ENCODE measurements around the gene BAHD1.
"Not testable (repeated sequence)": the region's sequence is repeated elsewhere in the genome, so short reads cannot be mapped to it uniquely, and the experiment has no call there.

BAHD1 gene

DNA sequence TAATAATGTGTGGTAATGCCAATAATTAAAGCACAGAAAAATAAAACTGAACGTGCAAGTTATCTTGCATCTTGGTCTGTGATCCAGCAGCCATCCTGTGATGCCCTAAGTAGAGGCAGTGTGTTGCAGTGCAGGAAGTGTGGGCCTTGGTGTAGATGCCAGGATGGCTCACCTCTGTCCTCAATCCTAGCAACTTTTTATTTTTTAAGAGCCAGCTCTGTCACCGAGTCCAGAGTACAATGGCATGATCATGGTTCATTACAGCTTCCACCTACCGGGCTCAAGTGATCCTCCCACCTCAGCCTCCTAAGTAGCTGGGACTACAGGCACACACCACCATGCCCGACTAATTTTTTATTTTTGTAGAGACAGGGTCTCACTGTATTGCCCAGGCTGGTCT lies 7.6 kb downstream of the BAHD1 start:
- no peak for DNase-seq

- DNase-seq, result no peak
Observed at GRCh38 chr15:40449275-40449674, 8.5 kb downstream of the BAHD1 start.

GRCh38 chr15:40450047-40450446 lies 9.3 kb downstream of the BAHD1 start:
- no peak for DNase-seq

DNA sequence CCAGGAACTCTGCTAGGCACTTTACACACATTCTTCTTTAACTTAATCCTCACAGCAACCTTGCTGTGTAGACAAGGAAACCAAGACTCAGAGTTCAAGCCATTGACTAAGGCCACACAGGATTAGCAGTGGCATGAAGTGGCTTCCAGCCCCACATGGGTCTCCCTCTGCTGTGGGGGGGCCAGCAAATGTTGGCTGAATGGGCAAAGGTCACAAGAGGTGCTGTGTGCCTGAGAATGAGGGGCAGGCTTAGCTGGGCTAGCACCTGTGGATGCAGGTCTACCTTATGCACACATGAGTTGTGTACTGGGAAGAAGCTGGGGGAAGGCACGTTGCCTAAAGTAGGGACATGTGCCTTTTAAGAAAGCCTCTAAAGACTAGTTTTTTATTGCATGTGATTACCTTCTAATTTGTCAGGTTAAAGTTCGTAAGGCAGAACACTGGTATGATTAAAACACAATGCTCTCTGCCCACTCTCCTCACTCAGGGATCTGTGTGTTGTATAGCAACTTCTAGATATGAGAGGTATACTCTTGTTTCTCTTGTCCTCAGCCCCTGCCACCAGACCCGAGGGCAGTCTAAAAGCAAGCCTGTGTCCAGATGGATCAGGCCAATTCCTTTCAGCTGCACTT lies 10.9 kb downstream of the BAHD1 start:
- no peak for DNase-seq

DNA sequence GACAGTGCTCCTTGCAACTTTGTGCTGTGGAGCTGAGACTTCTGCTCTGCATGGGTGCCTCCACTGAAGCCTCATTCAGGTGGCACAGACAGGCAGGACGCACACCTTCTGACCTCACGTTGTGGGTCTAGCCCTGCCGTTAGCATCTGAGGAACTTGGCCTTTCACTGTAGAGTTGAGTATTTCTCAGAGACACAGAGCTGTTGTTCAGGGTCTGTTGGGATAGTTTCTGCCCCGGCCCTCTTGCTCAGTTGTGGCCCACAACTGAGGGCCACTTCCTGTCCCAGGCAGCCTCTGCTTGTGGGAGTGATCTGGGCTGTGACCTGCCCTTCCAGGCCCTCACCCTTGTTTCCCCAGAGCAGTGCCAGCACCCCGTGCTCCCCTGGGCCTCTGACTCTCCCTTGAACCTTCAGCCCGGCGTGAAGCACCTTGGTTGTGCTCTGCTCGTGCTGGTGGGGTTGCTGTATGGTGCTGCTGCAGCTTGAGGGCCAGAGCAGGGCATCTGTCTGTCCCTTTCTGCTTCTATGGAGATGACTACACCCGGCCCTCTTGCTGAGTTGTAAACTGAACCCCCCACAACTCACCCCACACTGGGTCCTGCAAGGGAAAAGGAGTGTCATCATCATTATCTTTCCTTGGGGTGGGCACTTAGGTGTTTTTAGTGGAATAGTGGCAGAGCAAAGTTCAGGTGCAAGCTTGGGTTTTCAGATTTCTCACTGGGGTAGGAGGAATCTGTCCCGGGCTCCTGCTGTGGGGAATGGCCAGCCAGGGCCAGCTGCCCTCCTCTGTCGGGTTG lies 11.7 kb downstream of the BAHD1 start:
- no peak for DNase-seq

DNA sequence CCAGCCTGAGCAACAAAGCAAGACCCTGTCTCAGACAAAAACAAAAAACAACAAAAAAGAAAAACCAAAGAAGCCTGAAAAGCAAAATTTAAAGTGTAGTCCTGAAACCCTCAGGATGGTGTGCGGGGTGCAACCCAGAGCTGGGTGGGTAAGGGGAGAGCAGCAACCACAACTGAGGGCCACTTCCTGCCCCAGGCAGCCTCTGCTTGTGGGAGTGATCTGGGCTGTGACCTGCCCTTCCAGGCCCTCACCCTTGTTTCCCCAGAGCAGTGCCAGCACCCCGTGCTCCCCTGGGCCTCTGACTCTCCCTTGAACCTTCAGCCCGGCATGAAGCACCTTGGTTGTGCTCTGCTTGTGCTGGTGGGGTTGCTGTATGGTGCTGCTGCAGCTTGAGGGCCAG lies 13.2 kb downstream of the BAHD1 start:
- DNase-seq, result not testable (repeated sequence)

- no peak for DNase-seq
Observed at GRCh38 chr15:40454904-40455391, 14.2 kb downstream of the BAHD1 start.

GRCh38 chr15:40456299-40456712 lies 15.6 kb downstream of the BAHD1 start:
- no peak for DNase-seq

DNA sequence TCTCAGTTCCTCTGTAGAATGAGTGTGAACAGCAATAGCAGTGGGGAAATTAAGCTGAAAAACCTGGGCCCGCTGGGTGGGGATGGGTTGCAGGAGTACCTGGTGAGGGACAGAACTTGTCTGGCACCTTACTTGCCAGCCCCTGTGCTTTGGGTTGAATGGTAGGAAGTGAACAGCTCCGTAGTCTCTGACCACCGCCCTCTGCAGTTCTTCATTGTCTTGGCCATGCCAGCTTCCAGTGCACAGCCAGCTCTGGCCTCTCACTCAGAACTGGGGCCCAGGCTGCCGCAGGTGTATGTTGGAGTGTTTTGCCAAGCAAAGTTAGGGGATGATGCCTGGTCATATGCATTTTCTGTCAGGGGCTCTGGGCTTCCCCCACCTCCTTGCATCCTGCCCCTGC lies 16.0 kb downstream of the BAHD1 start:
- DNase-seq, result no peak

DNA sequence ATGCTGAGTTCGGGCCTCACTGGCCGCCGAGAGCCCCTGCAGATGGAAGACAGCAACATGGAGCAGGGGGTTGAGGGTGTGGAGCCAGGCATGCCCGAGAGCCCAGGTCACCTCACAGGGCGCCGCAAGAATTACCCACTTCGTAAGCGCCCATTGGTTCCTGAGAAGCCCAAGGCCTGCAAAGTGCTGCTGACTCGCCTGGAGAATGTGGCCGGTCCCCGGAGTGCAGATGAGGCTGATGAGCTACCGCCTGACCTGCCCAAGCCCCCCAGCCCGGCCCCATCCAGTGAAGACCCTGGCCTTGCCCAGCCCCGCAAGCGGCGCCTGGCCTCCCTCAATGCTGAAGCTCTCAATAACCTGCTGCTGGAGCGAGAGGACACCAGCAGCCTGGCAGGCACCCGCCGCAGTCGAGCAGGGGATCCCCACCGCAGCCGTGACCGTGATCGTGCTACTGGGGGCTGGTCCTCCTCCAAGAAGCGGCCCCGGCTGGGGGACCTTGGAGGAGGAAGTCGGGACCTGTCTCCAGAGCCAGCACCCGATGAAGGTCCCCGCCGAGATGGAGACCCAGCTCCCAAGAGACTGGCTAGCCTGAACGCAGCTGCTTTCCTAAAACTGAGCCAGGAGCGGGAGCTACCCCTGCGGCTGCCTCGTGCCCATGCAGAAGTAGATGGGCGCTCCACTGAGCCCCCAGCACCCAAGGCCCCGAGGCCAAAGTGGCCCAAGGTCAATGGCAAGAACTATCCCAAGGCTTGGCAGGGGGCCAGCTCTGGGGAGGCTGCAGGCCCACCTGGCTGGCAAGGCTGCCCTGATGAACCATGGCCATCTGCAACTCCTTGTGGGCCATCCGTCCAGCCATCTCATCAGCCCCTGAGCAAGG lies 18.0 kb downstream of the BAHD1 start:
- DNase-seq, result no peak

DNA sequence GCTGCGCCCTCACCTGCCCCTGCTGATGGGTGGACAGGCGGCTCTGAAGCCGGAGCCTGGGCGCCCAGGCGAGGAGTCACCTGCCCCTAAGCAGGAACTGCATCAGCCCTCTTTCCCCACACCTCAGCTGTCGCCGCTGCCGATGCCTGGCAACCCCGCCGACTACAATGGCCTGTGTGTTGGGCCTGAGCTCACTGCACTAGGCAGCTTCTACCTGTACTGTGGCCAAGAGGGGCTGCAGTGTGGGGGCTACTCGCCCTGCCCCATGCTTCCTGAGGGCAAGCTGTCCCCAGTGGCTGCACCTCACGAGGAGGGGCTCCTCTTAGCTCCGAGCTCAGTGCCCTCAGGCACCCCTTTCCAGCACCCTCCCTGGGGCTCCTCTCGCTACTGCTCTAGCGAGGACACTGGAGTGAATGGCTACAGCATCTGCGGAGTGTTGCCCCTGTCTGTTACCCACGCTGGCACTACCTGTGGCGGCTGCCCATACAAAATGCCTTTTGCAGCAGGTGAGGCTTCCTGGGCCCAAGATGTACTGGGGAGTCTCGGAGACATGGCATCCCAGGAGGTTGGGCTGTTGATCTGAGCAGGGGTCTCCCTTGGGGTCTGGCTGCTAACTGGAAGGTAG lies 18.8 kb downstream of the BAHD1 start:
- no peak for DNase-seq

- DNase-seq, result no peak
Observed at GRCh38 chr15:40460404-40460803, 19.7 kb downstream of the BAHD1 start.

GRCh38 chr15:40461958-40462357 lies 21.2 kb downstream of the BAHD1 start:
- no peak for DNase-seq

DNA sequence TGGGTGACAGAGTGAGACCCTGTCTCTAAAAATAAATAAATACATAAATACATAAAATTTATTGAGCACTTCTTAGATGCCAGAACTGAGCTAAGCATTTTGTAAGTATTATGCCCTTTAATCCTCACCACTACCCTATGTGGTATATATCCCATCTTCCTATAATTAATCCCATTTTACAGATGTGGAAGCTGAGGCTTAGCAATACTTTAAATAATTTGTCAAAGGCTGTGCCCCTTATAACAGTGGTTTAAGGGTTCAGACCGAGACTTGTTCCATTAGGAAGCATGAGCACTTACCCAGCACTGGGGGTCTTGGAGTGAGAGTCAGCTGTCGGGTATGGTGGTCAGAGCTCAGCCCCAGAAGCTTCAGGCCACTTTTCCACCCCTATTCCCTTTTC lies 22.5 kb downstream of the BAHD1 start:
- DNase-seq, result no peak

DNA sequence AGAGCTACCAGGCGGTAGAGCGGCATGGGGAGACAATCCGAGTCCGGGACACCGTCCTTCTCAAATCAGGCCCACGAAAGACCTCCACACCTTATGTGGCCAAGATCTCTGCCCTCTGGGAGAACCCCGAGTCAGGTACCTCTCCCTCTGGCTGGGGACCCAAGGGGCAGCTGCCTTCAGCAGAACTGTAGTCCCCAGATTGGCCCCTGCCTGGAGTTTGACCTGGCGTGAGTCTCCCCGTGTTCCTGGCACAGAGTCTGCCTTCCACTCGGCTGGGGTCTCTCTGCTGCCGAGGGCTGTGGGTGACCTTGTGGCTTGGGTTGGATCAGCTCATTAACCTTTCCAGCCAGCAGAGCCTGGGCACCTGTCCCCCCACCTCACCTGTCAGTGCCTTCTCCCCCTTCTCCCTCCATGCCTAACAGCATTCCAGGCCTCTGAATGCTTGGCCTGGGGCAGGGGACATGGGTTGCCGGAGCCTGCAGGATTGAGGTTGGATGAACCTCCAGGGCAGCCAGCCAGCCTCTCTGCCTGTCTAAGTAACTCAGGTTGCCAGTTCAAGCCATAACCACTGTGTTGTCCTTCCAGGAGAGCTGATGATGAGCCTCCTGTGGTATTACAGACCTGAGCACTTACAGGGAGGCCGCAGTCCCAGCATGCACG lies 23.3 kb downstream of the BAHD1 start:
- DNase-seq, result no peak

GRCh38 chr15:40464595-40465185 lies 23.9 kb downstream of the BAHD1 start:
- DNase-seq, result no peak

DNA sequence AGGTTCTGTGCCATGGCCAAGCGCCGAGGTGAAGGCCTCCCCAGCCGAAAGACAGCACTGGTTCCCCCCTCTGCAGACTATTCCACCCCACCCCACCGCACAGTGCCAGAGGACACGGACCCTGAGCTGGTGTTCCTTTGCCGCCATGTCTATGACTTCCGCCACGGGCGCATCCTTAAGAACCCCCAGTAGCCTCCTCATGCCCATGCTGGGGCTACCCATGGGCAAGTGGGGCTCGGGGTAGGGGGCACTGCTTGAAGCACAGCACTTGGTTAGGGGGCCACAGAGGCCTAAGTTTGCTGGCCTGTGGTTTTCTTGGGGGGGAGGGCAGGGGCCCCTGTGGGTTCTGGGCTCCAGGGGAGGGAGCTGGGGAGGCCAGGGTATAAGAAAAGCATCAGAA lies 25.2 kb downstream of the BAHD1 start:
- no peak for DNase-seq

DNA sequence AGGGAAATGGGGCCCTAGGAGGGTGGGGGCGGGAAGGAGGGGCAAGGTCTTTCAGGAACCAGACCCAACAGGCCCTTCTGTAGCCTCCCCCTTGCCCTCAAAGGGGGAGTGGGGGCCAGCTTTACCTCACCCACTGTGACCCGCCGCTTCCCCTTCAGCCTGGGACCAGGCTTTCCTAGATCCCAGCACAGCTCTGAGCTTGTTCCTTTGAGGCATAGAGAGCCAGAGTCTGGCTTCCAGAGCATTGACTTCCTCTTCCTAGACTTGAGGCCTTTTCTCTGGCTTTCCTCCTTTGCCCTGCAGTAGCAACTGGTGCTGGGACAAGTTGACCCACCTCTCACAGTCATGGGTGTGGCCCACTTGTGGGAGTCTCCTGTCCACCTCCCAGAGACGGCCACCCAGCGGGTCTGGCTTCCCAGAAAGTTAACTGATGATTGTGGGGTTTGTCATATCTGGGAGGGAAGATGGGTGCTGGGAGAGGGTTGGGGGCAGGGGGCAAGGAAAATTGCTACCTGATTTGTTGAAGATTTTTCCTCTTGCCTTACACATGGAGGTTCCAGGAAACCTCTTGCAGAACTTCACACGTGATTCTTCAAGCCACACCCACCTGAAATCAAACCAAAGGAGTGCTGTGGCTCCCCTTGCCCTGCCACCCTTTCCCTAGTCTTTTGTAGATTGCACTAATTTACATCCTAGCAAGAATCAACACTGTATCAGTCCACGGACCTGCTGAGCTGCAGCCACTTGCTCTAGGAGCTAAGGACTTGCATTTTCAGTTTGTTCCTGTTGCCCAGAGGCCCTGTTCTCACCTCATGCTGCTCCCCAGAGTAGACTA lies 25.9 kb downstream of the BAHD1 start:
- DNase-seq, result no peak

GRCh38 chr15:40467261-40467615 lies 26.5 kb downstream of the BAHD1 start:
- no peak for DNase-seq

DNA sequence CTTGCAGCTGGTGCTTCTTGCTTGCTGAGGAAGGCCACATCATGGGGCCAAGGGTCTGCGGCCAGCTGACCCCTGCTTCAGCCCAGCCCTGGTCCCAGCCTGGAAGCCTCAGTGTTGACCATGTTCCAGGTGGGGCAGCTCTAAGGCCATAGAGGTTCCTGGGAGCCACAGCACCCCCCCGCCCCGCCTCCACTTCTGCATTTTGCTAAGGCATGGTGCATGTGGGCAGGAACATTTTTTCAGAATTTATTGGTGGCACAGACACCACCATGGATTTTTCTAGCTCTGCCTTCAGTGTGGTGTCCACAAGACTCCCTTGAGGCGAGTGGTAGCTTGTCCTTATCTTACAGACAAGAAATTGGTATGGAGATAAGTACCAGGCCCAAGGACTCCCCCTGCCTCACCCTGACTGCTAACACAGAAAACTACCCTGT lies 28.2 kb downstream of the BAHD1 start:
- DNase-seq, result no peak

- no peak for DNase-seq
Observed at GRCh38 chr15:40469776-40470390, 29.1 kb downstream of the BAHD1 start.

Data from NCI-H146 (cell line).